Measurements from ENCODE around the gene FMO1. TPM values are rescaled to one million over a fixed set of nuclear protein-coding genes. Genes with fewer than 3 reads are reported as not detected.
A peak's percentile ranks its signal among the peaks of the same experiment; 100 is the strongest.

Gene FMO1
- total and polyA plus RNA-seq, 2 of the 8 experiments (the other 6 are each of a cell fraction or from before 2014, with no cell fraction given): 0.11 TPM; not detected in 1

GRCh38 chr1:171311771-171312558 lies 63.7 kb downstream of the FMO1 start:
- no peaks in the 10 kb centered on the region; a peak in 1 of 8 replicates for H3K36me3 ChIP-seq (ENCODE audit: control insufficient read depth in 2 of 4, insufficient read depth in 4 of 4, low read length in 3 of 4)
- no peak for TF ChIP-seq SP4 (IDR thresholded peaks at IDR 0.05; ENCODE audit: low read length)
- TF ChIP-seq NANOG (IDR thresholded peaks at IDR 0.05; ENCODE audit: insufficient read depth, low read depth, low read length, poor library complexity, severe bottlenecking): no peak
- TF ChIP-seq CEBPB (IDR thresholded peaks at IDR 0.05; ENCODE audit: low read depth, low read length): peak; percentile 85
- TF ChIP-seq KDM5A (IDR thresholded peaks at IDR 0.05; ENCODE audit: low read length): no peak
- TF ChIP-seq SIRT6 (IDR thresholded peaks at IDR 0.05; ENCODE audit: low read length): no peak
- H2BK5ac ChIP-seq (ENCODE audit: low read depth, low read length): no peak overlapping the region
- no peak overlapping the region for H3K14ac ChIP-seq (ENCODE audit: insufficient read length)
- no peaks in the 10 kb centered on the region for H3K79me1 ChIP-seq (ENCODE audit: low read depth, low read length)
- no peak overlapping the region for H3K9ac ChIP-seq (replicated peaks in 1 of 4; ENCODE audit: extremely low read depth in 1 of 4, low read depth in 3 of 4, low read length in 3 of 4)
- H3K9me3 ChIP-seq (ENCODE audit: insufficient read depth in 2 of 2, low read depth in 1 of 2, low read length in 1 of 2): no peaks in the 10 kb centered on the region
- H4K5ac ChIP-seq (ENCODE audit: insufficient read length, low read depth, low read length): no peak overlapping the region
- WGBS, 2 experiments (ENCODE audit: extremely low coverage in 1 of 2, insufficient coverage in 1 of 2, insufficient read length in 1 of 2, insufficient replicate concordance in 2 of 2, low coverage in 1 of 2, low lambda C conversion rate in 2 of 2, missing lambda C conversion rate in 1 of 2): 91% methylated on average over 8 of the region's 8 CpGs; no CpG with 5 or more reads in 1 of the 2 experiments
- ChIA-PET POLR2A (ENCODE audit: partially characterized antibody) (no interaction called here), CTCF (ENCODE audit: partially characterized antibody) (interaction anchor here (0.6 to 3.2 kb wide), 24 partner anchors 10 to 623 kb away, joined by 3 to 78 read pairs (median 6); partner anchors contain the start of gene FMO1)
- no peak overlapping the region for H2BK15ac ChIP-seq (ENCODE audit: low read length)
- H3K27me3 ChIP-seq (replicated peaks in 1 of 4; ENCODE audit: control insufficient read depth in 3 of 4, extremely low read depth in 1 of 4, insufficient read depth in 3 of 4, low read length in 3 of 4): no peaks in the 10 kb centered on the region
- no peak overlapping the region for H3K4ac ChIP-seq (replicated peaks; ENCODE audit: insufficient read length, low read depth, low read length)
- H3K23me2 ChIP-seq (ENCODE audit: low read depth, low read length): no peaks in the 10 kb centered on the region
- H2AK5ac ChIP-seq (ENCODE audit: low read depth, low read length): no peak overlapping the region
- H3K27ac ChIP-seq (ENCODE audit: low read depth, low read length): no peak overlapping the region
- peak overlapping the region; percentile 30 for H4K91ac ChIP-seq (replicated peaks; ENCODE audit: insufficient read length, low read length)
- H2BK20ac ChIP-seq (ENCODE audit: low read length): peak overlapping the region; percentile 9; the same call in 1 of the 2 replicates
- FAIRE-seq (no peak), DNase-seq (ENCODE audit: low read depth in 1 of 2, low spot score in 2 of 2) (no peak)
- H3K4me1 ChIP-seq (replicated peaks in 1 of 4; ENCODE audit: control insufficient read depth in 3 of 4, insufficient read depth in 4 of 4, low read length in 3 of 4): peaks cover 0 to 6% (median 2%) of the 10 kb centered on the region in 4 experiments; a peak in 4 of 7 replicates
- H4K8ac ChIP-seq (ENCODE audit: extremely low read depth, insufficient read depth, low read length): no peak overlapping the region
- no peak overlapping the region for H3K4me3 ChIP-seq (ENCODE audit: extremely low read depth in 1 of 4, insufficient read depth in 2 of 4, low read depth in 3 of 4, low read length in 4 of 4)
- H3K18ac ChIP-seq (ENCODE audit: extremely low read depth, low read length): no peak overlapping the region
- H2BK12ac ChIP-seq (ENCODE audit: low read depth, low read length): no peak overlapping the region
- H4K20me1 ChIP-seq (replicated peaks in 1 of 2; ENCODE audit: control insufficient read depth in 1 of 2, insufficient read depth in 2 of 2, low read length in 2 of 2): no peaks in the 10 kb centered on the region
- H2BK120ac ChIP-seq (replicated peaks; ENCODE audit: low read depth, low read length): no peak overlapping the region
- no peak overlapping the region for H3K23ac ChIP-seq (ENCODE audit: insufficient read length)
- H2AFZ ChIP-seq (ENCODE audit: low read length): no peak overlapping the region
- H3K79me2 ChIP-seq (ENCODE audit: control insufficient read depth in 1 of 2, insufficient read depth in 2 of 2, low read length in 2 of 2): no peaks in the 10 kb centered on the region
- H3K56ac ChIP-seq (replicated peaks; ENCODE audit: insufficient read length, low read depth, low read length): no peak overlapping the region
- no peak overlapping the region for H3K4me2 ChIP-seq (ENCODE audit: insufficient read depth in 1 of 2, low read depth in 2 of 2, low read length in 2 of 2)

Measured in H1 (cell line).